Mesothelial cell of epicardium (in vitro differentiated cells): Measurements from ENCODE around the gene GARNL3. TPM values are rescaled to one million over a fixed set of nuclear protein-coding genes. Genes with fewer than 3 reads are reported as not detected.
A peak's percentile ranks its signal among the peaks of the same experiment; 100 is the strongest.

Experiments used
- DNase-seq, 2 experiments: peaks; one replicate each; pipeline ENCODE4 v3.0.0; 2021; ENCODE audit warnings: low spot score in 2 of 2; ENCODE audit not compliant: unreplicated experiment in 2 of 2
- H3K27ac Mint-ChIP-seq: 2 replicates; pipeline ENCODE4 v1.8.0; 2021; ENCODE audit warnings: mixed read lengths
- H3K27me3 Mint-ChIP-seq: 2 replicates; pipeline ENCODE4 v1.8.0; 2021; ENCODE audit warnings: low read depth, mixed read lengths
- H3K36me3 Mint-ChIP-seq: 2 replicates; pipeline ENCODE4 v1.8.0; 2021; ENCODE audit warnings: mixed read lengths
- H3K4me1 Mint-ChIP-seq: 2 replicates; pipeline ENCODE4 v1.8.0; 2021; ENCODE audit warnings: mixed read lengths
- H3K4me3 Mint-ChIP-seq: 2 replicates; pipeline ENCODE4 v1.8.0; 2021; ENCODE audit warnings: mild to moderate bottlenecking, moderate library complexity, mixed read lengths
- H3K9me3 Mint-ChIP-seq: 2 replicates; pipeline ENCODE4 v1.8.0; 2021; ENCODE audit warnings: mixed read lengths
- total RNA-seq: library from RNA; stranded (reverse); gene quantifications from 3 replicates; pipeline ENCODE4 v1.2.1, GENCODE V29; 2021
- TF ChIP-seq, protein P1 (sequence below): fragments of 200-600 bp; sonication (generic); IDR thresholded peaks from one replicate; pipeline ENCODE4 v1.5.0; 2021; ENCODE audit warnings: antibody characterized with exemption; ENCODE audit not compliant: unreplicated experiment

GARNL3 gene
- total RNA-seq, 1 donor from 2014 or later = 51.5 TPM

DNA sequence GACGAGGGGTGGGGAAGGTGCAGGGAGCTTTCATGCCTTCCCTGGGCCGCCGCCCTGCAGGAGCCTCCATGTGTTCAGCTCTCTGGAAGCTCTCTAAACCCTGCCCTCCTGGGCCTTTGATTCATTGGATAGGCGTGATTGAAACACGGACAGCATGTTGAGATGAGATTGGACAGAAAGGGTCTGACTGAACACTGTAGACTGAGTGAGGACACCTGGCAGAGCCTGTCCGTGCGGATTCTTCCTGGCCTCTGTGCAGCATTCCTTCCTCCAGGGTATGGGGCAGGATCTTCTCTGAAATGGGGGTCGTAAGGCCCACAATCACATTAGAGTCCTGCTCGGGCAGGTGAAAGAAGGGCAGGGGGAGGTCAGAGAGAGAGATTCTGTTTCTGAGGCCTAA, 173.8 kb downstream of the GARNL3 start:
- no peak overlapping the region for H3K4me3 Mint-ChIP-seq

More for the DNA sequence above, 173.8 kb downstream of the GARNL3 start:
- H3K4me1 Mint-ChIP-seq = peaks cover 11% of the 10 kb centered on the region
- H3K9me3 Mint-ChIP-seq = no peaks in the 10 kb centered on the region
- TF ChIP-seq, protein P1, sequence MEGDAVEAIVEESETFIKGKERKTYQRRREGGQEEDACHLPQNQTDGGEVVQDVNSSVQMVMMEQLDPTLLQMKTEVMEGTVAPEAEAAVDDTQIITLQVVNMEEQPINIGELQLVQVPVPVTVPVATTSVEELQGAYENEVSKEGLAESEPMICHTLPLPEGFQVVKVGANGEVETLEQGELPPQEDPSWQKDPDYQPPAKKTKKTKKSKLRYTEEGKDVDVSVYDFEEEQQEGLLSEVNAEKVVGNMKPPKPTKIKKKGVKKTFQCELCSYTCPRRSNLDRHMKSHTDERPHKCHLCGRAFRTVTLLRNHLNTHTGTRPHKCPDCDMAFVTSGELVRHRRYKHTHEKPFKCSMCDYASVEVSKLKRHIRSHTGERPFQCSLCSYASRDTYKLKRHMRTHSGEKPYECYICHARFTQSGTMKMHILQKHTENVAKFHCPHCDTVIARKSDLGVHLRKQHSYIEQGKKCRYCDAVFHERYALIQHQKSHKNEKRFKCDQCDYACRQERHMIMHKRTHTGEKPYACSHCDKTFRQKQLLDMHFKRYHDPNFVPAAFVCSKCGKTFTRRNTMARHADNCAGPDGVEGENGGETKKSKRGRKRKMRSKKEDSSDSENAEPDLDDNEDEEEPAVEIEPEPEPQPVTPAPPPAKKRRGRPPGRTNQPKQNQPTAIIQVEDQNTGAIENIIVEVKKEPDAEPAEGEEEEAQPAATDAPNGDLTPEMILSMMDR = no peak
- H3K36me3 Mint-ChIP-seq = peaks cover 38% of the 10 kb centered on the region
- no peak for DNase-seq
- H3K27me3 Mint-ChIP-seq = no peaks in the 10 kb centered on the region
- H3K27ac Mint-ChIP-seq = peak overlapping the region; percentile 93

Other genes with a start within 250 kb of the GARNL3 start
- gene ANGPTL2, start 142.1 kb upstream of the GARNL3 start, total RNA-seq = 15.5 to 16.6 TPM (median 16.6 TPM) in 3 replicates
- 30.9 to 36.0 TPM (median 32.7 TPM) in 3 replicates for gene SLC2A8, start 132.4 kb downstream of the GARNL3 start, total RNA-seq
- 11.0 to 12.1 TPM (median 11.6 TPM) in 3 replicates for gene ZNF79, start 159.6 kb downstream of the GARNL3 start, total RNA-seq
- gene RPL12, start 186.6 kb downstream of the GARNL3 start, total RNA-seq = 1,125 to 1,180 TPM (median 1,165 TPM) in 3 replicates
- gene LRSAM1, start 186.7 kb downstream of the GARNL3 start, total RNA-seq = 27.1 to 28.0 TPM (median 27.4 TPM) in 3 replicates